GM21737 (cell line): ENCODE data around the gene AOPEP.
"Not testable (repeated sequence)": the region's sequence is repeated elsewhere in the genome, so short reads cannot be mapped to it uniquely, and the experiment has no call there.

Source experiments
- ATAC-seq: cut with Tn5 transposase; IDR thresholded peaks from one replicate; pipeline ENCODE4 v1.9.1; 2021; ENCODE audit warnings: mild to moderate bottlenecking, moderate library complexity; ENCODE audit not compliant: unreplicated experiment

AOPEP gene

GRCh38 chr9:94950579-94951323 lies 224.3 kb downstream of the AOPEP start:
- ATAC-seq: no peak

GRCh38 chr9:94951324-94952135 lies 225.0 kb downstream of the AOPEP start:
- no peak for ATAC-seq

DNA sequence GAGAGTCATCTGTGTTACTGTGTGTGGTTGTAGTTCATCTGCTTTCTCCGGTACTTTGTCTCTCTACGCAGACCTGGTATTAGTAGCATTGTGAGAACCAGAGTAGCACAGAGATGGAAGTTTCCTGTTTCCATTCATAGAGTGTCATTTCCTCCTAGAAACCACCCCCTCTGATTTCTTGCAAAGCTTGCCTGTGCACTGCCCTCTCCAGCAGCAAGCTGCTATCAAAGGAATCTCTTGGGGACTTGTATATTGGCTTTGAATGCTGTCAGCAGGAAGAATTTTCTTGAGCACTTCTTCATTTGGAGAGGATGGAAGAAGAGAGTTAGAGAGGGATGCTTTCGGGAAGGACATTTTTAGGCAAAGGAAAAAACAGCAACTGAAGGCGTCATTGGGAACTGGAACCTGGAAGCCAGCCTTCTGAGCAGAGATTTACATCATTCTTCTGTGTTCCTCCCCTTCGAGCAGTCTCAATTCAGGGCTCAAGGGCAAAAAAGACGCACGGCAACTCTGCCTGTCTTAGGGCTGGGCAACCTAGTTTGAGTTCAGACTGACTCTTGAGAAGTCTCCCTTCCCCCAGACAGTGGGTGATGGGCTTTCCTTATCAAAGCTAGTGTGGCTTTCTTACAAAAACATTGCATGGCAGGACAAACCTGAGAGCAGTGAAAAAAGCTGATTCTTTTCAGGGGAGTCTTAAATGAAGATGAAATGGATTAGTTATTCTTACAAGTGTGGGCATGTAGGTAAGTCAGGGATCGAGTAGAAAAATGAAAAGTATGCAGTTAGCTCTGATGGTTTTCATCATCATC lies 226.3 kb downstream of the AOPEP start:
- ATAC-seq: peak; percentile 74

GRCh38 chr9:94956731-94957130 lies 230.2 kb downstream of the AOPEP start:
- no peak for ATAC-seq

- no peak for ATAC-seq
Observed at GRCh38 chr9:94960964-94961363, 234.5 kb downstream of the AOPEP start.

GRCh38 chr9:94961870-94962269 lies 235.4 kb downstream of the AOPEP start:
- ATAC-seq: no peak

GRCh38 chr9:94965631-94966030 lies 239.1 kb downstream of the AOPEP start:
- ATAC-seq: not testable (repeated sequence)

GRCh38 chr9:94966046-94966445 lies 239.5 kb downstream of the AOPEP start:
- not testable (repeated sequence) for ATAC-seq

- ATAC-seq: no peak
Observed at GRCh38 chr9:94967482-94967881, 241.0 kb downstream of the AOPEP start.

- ATAC-seq: no peak
Observed at GRCh38 chr9:94971378-94972131, 245.1 kb downstream of the AOPEP start.

GRCh38 chr9:94973451-94973941 lies 247.0 kb downstream of the AOPEP start:
- no peak for ATAC-seq

DNA sequence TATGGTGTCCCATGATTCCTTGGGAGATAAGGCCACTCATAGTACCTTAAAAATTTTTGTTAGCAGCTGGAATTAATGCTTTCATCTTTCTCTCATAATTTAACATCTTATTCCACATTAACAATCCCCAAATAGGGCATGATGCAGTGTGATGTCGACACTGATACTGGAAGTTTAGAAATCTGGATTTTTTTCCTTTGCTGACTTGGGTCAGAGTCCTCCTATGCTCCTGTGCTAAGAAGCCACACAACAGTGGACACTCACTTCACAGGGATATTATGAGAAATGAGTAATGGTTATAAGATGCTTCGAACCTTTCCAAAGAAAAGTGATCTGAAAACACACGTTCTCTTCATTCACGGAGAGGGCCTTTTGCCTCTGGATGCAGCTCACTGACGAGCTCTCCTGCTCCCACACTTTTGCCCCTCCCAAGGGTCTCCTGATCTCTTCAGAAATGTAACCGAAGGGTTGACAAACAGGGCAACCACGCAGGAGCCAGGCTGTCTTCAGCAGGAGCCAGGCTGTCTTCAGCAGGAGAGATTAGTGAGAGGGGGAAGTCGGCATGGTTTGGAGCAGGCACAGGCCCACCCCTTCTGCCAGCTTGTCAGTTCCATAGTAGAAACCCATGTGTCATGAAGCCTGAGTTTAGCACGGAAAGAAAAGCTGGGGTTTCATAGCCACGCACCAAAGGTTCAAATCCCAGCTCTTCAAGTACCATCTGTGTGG lies 247.8 kb downstream of the AOPEP start:
- ATAC-seq: no peak

DNA sequence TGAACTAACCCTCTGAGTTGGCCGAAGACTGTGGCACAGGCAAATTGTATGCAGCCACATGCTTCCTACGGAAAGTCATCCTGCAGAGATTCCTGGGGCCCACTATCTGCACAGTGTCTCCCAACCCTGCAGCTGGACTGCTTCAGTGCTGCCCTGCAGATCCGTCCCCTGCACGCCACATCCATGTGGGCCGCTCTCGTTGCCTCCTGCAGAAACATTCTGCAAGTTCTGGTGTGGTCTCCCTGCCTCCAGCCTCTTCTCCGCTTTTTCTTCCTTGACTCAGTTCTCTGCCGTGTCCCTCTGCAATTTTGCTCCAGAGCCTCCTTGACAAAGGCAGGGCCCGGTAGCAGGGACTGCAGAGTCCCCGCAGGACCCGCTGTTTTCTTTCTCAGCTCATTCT lies 249.0 kb downstream of the AOPEP start:
- no peak for ATAC-seq

GRCh38 chr9:94976077-94976476 lies 249.6 kb downstream of the AOPEP start:
- ATAC-seq: no peak

DNA sequence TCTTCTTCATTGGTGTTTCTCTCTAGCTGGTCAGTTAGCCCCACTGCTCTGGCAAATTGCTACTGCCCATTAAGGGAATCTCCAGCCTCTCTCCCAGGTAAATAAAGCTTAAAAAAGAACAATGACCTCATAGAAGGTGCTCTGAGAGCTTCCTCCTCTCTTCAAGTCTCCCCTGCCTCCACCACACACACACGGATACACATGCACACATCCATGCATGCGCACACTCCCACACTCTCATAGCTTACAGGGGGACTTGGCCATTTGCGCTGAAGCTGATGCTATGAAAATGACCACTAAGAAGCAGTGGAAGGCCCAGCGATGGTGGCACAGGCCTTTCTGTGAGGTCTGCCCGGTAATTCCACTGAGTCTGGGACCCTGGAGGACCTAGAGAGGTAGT lies 250.9 kb downstream of the AOPEP start:
- no peak for ATAC-seq

DNA sequence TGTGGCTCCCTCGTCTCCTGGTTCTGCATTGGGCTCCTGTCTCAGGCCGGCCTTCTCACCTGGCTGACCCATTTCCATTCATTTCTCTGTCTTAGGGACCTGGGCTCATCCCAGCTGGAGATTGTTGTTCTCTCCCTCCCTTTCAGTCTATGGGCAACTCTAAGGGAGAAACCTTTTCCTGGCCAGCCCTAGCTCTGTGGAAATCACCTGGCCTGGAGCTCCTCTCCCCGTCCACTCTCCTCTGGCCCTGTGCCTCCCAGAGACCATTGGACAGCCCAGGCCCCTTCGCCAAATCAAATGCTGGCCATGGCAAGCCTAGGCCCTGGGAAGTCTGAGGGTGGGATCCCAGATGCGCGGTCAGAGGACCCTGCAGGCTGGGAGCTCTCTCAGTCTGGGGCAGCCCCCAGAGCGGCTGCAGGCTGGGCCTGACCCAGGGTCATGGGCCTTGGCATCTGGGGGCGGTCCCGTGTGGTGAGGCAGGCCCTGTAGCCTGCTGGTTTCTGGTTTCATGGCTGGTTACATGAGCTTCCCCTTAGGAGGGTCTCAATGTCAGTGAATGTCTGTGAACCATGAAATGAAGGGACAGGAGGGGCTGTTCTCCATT lies 253.5 kb downstream of the AOPEP start:
- ATAC-seq: no peak

DNA sequence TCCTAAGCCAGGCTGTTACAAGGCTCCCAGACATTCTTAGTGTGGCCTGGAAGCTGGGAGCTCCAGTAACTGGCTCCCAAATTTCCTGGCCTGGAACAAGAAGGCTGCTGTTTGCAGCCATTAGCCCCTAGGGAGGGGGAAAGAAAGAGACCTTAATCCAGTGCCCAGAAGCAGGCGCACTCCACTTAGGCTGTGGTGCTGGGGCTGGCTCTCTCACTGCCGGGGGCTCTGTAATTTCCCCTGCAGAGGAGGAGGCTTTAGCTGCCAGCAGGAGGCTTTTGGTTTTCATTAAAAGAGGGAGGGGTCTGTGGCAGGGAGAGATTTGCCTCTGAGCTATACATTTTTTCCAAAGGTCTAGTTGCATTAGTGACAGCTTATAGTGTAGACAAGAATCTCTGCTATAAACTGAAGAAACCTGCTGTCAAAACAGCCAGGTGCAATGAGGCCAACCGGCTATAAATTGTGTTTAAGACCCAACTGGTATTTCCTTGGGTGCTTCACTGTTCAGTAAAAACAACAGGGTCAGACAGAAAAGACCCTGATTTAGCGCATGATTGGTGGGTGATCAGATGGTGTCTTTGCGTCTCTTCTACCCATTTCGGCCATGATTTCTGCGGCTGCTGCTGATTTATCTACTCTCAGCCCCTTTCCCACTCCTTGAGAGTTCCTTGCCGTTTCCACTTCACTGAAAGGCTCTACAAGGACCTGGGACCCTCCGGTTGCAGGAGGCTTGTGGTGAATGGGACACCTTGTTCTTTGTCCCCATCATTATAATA lies 254.6 kb downstream of the AOPEP start:
- no peak for ATAC-seq

DNA sequence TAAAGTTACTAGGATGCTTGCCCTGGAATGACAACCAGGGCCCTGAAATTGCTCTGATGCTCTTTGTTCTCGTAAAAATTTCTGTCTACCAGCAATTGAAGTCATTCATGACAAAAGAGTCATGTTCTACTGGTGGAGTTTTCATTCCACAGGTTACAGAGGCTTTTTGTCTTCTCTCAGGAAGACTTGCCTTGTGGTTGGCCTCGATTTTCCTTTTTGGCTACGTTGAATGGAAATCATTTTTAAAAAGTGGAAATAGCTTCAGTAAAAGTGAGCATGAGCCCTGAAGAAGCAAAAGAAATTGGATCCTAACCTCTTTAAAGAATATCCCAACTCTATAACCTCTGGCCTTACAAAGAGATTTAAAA lies 255.2 kb downstream of the AOPEP start:
- no peak for ATAC-seq

GRCh38 chr9:94982211-94982610 lies 255.7 kb downstream of the AOPEP start:
- no peak for ATAC-seq
